Activated T-helper 9 cell treated with anti-CD3 and anti-CD28 coated beads, Interleukin-2, amount 50 U/mL, for 16 hours (primary cell): Measurements from ENCODE around the gene GPRC5A.

Experiments used
- DNase-seq: peaks from one replicate; pipeline ENCODE4 v3.0.0-alpha.2; 2020; ENCODE audit warnings: low read depth

Gene GPRC5A

GRCh38 chr12:12941450-12942350 is 50.3 kb downstream of the GPRC5A start:
- no peak for DNase-seq

DNA sequence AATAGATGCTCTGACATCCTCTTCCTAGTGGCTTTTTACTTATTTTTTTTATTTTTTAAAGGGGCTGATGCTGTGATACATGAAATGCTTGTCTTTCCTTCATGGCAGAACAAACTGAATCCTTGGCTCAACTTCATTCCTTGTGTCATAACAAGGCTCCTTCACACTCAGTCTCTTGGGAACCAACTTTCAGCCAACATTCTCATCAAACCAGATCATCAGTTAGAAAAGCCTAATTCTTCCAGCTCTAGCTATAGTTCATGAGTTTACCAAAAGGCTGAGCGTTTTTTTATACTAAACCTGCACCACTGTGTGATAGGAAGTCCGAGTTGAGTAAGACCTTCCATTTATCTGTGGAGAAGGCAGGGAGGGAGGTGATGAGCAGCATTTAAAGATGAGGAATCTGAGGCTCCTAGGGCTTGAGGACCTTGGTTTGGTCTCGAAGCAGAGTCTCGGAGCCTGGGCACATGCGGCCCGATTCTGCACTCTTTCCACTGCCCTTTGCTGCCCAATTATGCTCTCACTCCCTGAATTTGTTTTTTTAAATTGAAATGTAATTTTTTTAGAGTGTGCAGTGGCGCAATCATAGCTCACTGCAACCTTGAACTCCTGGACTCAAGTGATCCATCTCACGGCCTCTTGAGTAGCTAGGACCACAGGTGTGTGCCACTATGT is 52.4 kb downstream of the GPRC5A start:
- DNase-seq: no peak

DNA sequence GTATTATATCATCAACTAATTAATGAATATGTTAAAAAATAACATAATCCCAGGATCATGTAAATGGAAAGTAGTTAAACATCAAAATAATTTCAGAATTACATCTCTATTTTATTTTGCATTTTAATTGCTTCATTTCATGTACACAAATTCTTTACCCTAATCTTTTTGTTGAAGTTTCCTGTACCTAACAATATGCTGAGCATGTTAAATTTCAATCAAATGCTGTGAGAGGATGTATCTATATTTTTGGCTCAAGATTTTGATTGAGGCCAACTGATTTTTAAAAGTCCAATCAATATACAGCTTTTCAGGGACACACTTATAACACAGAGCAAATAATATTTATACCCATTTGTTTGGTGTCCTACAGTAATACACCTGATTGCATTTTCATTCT is 54.2 kb downstream of the GPRC5A start:
- no peak for DNase-seq

DNA sequence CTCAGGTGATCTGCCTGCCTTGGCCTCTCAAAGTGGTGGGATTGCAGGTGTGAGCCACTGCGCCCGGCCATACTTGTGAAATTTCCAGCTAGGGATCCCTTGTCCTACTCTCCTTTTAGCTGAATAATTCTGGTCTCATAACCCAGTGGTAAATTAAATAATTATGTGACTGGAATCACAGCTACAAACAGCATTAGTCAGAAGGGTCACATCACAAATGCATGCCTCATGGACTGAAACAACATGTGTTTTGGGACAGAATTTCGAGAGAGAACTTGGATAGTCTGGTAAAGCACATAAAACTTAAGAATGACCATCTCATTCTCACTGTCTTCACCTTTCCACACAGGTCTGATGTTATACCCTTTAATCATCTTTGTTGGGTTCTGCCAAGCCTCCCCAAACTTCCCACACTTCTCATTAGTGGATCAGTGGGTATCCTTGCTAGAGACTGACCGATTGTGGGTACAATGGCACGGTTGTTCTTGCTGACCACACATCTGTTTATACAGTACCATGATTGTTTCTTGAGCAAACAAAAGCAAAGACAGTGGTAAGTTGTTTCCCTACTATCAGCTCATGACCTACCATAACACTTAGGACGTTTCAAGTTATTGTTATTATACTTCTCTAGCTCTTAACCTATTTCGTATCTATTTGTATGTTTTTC is 55.5 kb downstream of the GPRC5A start:
- DNase-seq: no peak

GRCh38 chr12:12947902-12948301 is 56.5 kb downstream of the GPRC5A start:
- no peak for DNase-seq

DNA sequence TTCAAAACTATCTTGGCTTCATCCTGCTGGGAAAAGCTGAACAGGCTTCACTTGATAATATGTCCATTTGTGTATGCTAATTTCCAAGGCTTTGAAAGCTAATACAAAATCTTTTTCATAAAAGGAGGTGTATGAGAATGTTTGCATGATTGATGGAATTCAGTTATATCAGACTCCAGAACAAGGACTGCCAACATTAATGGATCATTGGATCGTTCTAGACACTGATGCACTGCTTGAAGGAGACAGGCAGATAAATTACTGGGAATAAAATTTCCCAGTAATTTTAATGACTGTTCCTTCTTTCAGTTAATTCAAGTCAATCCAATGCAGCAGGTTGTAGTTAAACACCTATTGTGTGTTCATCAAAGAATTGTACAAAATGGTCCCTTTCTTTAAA is 60.1 kb downstream of the GPRC5A start:
- DNase-seq: no peak

- no peak for DNase-seq
Measured at GRCh38 chr12:12952036-12952435, 60.7 kb downstream of the GPRC5A start, which contains the start of gene GPRC5D. TSS of gene GPRC5D (minus strand) at chr12:12952170. CDS start at chr12:12950384, 1,786 bp downstream.

- no peak for DNase-seq
Measured at GRCh38 chr12:12954356-12954755, 63.0 kb downstream of the GPRC5A start.

- DNase-seq: no peak
Measured at GRCh38 chr12:12954878-12955625, 63.7 kb downstream of the GPRC5A start.

GRCh38 chr12:12958886-12959285 is 67.5 kb downstream of the GPRC5A start:
- DNase-seq: no peak

DNA sequence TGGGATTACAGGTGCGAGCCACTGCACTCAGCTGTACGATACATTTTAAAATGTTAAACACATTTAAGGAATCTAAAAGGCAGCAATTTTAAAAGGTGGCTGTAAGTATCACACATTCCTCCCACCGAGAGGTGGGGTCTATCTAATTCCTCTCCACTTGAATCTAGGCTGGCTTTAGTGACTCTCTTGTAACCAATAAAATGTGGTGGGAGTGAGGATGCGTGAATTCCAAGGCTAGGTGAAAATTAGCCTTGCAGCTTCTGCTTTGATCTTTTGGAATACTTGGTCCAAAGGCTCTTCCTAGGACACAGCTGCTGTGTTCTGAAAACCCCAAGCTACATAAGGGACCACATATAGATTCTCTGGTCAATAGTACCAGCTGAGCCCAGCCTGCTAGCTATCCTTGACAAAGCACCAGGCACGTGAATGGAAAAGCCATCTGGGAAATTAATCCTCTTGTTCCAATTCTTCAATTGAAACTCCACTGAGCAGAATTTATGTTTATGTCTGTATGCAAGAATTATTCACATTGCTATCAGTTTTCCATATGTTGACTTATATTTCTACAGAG is 69.4 kb downstream of the GPRC5A start:
- DNase-seq: no peak

GRCh38 chr12:12964255-12964654 is 72.9 kb downstream of the GPRC5A start:
- DNase-seq: no peak

DNA sequence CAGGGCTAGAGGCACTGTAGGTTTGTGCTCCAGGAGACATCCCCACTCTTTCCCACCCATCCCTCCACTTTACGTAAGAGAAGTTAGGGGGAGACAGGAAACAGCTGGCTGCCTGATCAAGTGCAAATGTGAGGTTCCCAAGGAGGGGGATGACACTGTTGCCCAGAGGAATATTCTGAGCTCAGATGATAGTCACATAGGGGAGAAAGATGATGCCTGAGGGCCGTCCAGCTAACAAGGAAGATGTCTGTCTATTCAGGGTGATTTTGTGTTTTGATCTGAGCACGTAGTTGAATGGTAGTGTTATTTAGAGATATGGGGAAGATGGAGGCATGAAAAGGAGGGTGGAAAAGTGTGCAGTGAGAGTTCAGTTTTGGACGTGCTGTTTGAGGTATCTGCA is 74.5 kb downstream of the GPRC5A start:
- no peak for DNase-seq
